A549 (cell line): ENCODE results near the gene GGA2. TPM values are rescaled to one million over a fixed set of nuclear protein-coding genes. Genes with fewer than 3 reads are reported as not detected.

ENCODE experiments used
- ATAC-seq, 2 experiments: fragments of 200-7000 bp in 1 of 2; fragments of >200 bp in 1 of 2; cut with Nextera tagmentation in 1 of 2; cut with Tn5 transposase in 1 of 2; 3 replicates each; pipeline versions ENCODE4 v1.8.0 to v1.9.1; 2018 to 2020; ENCODE audit warnings: mild to moderate bottlenecking in 1 of 2, moderate library complexity in 1 of 2
- CTCF ChIA-PET: fragments of 300-600 bp; sonication (Branson Sonifier 250); formaldehyde crosslinking; extraction: SDS; loops from one replicate; lab custom pipeline; 2021; ENCODE audit warnings: antibody characterized with exemption, inconsistent platforms; lab: Yijun Ruan, JAX
- POLR2A ChIA-PET: fragments of 350-600 bp; formaldehyde crosslinking; extraction: SDS; loops from one replicate; lab custom pipeline; 2021; ENCODE audit warnings: antibody characterized with exemption, inconsistent platforms; lab: Yijun Ruan, JAX
- DNase-seq, 2 experiments: peaks; one replicate each; pipeline versions ENCODE4 v3.0.0 to v3.0.0-alpha.2; 2011 to 2016; ENCODE audit warnings: low read depth in 1 of 2, low spot score in 1 of 2
- FAIRE-seq: peaks from 2 replicates; lab custom pipeline; 2011; peaks lifted over from hg19 to GRCh38; lab: Jason Lieb, UNC
- H3K27ac ChIP-seq, 2 experiments: fragments of >200 bp; sonication (Bioruptor Twin); formaldehyde crosslinking; 3 replicates each; pipeline ENCODE4 v1.5.1; 2016 to 2017
- H3K4me1 ChIP-seq: fragments of >200 bp; sonication (Bioruptor Twin); formaldehyde crosslinking; 3 replicates; pipeline ENCODE4 v1.6.1; 2016
- H3K4me2 ChIP-seq: fragments of >200 bp; sonication (Bioruptor Twin); formaldehyde crosslinking; 3 replicates; pipeline ENCODE4 v1.6.1; 2016
- H3K4me3 ChIP-seq: fragments of >200 bp; sonication (Bioruptor Twin); formaldehyde crosslinking; 3 replicates; pipeline ENCODE4 v1.5.1; 2016
- H3K9me3 ChIP-seq: fragments of >200 bp; sonication (Bioruptor Twin); formaldehyde crosslinking; 3 replicates; pipeline ENCODE4 v1.6.1; 2016
- EP300 ChIP-seq, 2 experiments: fragments of >200 bp; sonication (Bioruptor Twin); formaldehyde crosslinking; IDR thresholded peaks; 2 replicates in 1 of 2; 3 replicates in 1 of 2; pipeline ENCODE4 v1.6.1; 2016 to 2017
- FOSB ChIP-seq: fragments of 250-450 bp; sonication (Bioruptor Pico); IDR thresholded peaks from 2 replicates; pipeline ENCODE4 v1.5.0; 2020; ENCODE audit warnings: mild to moderate bottlenecking, moderate library complexity
- GATA3 ChIP-seq: IDR thresholded peaks from 2 replicates; pipeline ENCODE4 v1.6.1; 2012; ENCODE audit warnings: borderline replicate concordance
- JUNB ChIP-seq: fragments of >200 bp; sonication (Bioruptor Twin); formaldehyde crosslinking; IDR thresholded peaks from 2 replicates; pipeline ENCODE4 v1.6.1; 2016
- NR3C1 ChIP-seq: fragments of >200 bp; sonication (Bioruptor Twin); formaldehyde crosslinking; IDR thresholded peaks from 3 replicates; pipeline ENCODE4 v1.6.1; 2017
- RAD21 ChIP-seq, 2 experiments: fragments of >200 bp in 1 of 2; sonication (Bioruptor Twin) in 1 of 2; formaldehyde crosslinking in 1 of 2; IDR thresholded peaks in 1 of 2; conservative IDR thresholded peaks in 1 of 2; 2 replicates in 1 of 2; 3 replicates in 1 of 2; pipeline ENCODE4 v1.6.1; 2012 to 2018; ENCODE audit warnings: inconsistent platforms in 1 of 2
- RFX5 ChIP-seq: fragments of 450-650 bp; IDR thresholded peaks from 2 replicates; pipeline ENCODE4 v1.7.1; 2014; ENCODE audit warnings: antibody characterized with exemption, mild to moderate bottlenecking, moderate library complexity
- SMC3 ChIP-seq: fragments of >200 bp; sonication (Bioruptor Twin); formaldehyde crosslinking; IDR thresholded peaks from 3 replicates; pipeline ENCODE4 v1.6.1; 2018; ENCODE audit warnings: inconsistent platforms
- WGBS: methylation state at CpG from one replicate; pipeline ENCODE4 v1.1.6; 2017; ENCODE audit errors: missing lambda C conversion rate; 5-methylcytosine and 5-hydroxymethylcytosine counted together
- polyA plus RNA-seq, 4 experiments: library from polyadenylated mRNA; depleted of rRNA in 3 of 4; stranded (reverse); fragments of >200 nt; fragmentation: RNase III in 1 of 4; extraction: RNeasy Plus Mini Kit Qiagen cat#74134 plus additional on column Dnase treatment in 1 of 4; gene quantifications; 2 replicates in 3 of 4; 3 replicates in 1 of 4; pipeline ENCODE4 v1.2.3, GENCODE V29; 2011 to 2017
- TF ChIP-seq, protein P1 (sequence below): fragments of 150-350 bp; IDR thresholded peaks from 2 replicates; pipeline ENCODE4 v1.6.1; 2014; ENCODE audit warnings: low read depth, mild to moderate bottlenecking, low read length
- TF ChIP-seq, protein P2 (sequence below): fragments of >200 bp; sonication (Bioruptor Twin); formaldehyde crosslinking; IDR thresholded peaks from 3 replicates; pipeline ENCODE4 v1.5.1; 2016
- TF ChIP-seq, protein P3 (sequence below): fragments of 250-450 bp; sonication (Bioruptor Pico); IDR thresholded peaks from 2 replicates; pipeline ENCODE4 v1.5.0; 2021; ENCODE audit warnings: mild to moderate bottlenecking, moderate library complexity, borderline replicate concordance

The GGA2 gene
- polyA plus RNA-seq, 2 of the 4 experiments (the other 2 are of a cell fraction), result 33.1 to 57.9 TPM

DNA sequence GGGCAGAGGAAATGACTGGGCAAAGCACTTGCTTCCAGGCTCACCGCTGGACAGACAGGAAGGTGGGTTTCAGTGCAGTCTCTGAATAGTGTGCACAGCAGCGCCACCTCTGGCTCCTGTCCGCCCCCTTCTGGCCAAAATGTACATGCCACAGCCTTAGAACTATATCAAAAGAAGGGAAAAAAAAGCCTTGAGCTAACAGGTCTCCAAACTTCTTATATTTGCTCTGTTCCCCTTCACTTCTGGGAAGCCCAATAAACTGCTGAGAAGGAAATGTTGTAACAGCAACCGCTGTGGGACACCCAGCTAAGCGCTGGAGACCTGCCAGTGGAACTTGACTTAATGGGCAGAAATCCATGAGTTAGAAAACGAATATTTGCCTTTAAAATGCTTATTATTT is 74.8 kb downstream of the GGA2 start:
- no peak overlapping the region for H3K4me2 ChIP-seq
- POLR2A ChIA-PET, result interaction anchor here (1.1 kb wide), 1 partner anchor 17 kb away, joined by 3 read pairs; the partner anchor contains the start of gene COG7
- H3K4me1 ChIP-seq, result no peaks in the 10 kb centered on the region
- CTCF ChIA-PET, result interaction anchor here (0.5 to 8.4 kb wide), 51 partner anchors 11 to 609 kb away, joined by 3 to 336 read pairs (median 5); partner anchors contain the start of genes COG7, EARS2, GGA2 and SCNN1G
- FAIRE-seq (no peak), DNase-seq (peak; percentile 73 to 74), ATAC-seq (peak; percentile 94 to 99)
- no peaks in the 10 kb centered on the region for H3K9me3 ChIP-seq
- WGBS, result 32% methylated on average over 6 of the region's 6 CpGs
- TF ChIP-seq, protein P1, sequence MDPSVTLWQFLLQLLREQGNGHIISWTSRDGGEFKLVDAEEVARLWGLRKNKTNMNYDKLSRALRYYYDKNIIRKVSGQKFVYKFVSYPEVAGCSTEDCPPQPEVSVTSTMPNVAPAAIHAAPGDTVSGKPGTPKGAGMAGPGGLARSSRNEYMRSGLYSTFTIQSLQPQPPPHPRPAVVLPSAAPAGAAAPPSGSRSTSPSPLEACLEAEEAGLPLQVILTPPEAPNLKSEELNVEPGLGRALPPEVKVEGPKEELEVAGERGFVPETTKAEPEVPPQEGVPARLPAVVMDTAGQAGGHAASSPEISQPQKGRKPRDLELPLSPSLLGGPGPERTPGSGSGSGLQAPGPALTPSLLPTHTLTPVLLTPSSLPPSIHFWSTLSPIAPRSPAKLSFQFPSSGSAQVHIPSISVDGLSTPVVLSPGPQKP, result no peak
- TF ChIP-seq RFX5 (no peak), RAD21 (conservative IDR thresholded peaks at IDR 0.05 in 1 of 2, IDR thresholded peaks at IDR 0.05 in 1 of 2) (peak; percentile 65 to 77), FOSB (CRISPR knock-in tag) (no peak), JUNB (no peak), EP300 (IDR thresholded peaks at IDR 0.05) (no peak), SMC3 (peak; percentile 73)
- TF ChIP-seq, protein P2, sequence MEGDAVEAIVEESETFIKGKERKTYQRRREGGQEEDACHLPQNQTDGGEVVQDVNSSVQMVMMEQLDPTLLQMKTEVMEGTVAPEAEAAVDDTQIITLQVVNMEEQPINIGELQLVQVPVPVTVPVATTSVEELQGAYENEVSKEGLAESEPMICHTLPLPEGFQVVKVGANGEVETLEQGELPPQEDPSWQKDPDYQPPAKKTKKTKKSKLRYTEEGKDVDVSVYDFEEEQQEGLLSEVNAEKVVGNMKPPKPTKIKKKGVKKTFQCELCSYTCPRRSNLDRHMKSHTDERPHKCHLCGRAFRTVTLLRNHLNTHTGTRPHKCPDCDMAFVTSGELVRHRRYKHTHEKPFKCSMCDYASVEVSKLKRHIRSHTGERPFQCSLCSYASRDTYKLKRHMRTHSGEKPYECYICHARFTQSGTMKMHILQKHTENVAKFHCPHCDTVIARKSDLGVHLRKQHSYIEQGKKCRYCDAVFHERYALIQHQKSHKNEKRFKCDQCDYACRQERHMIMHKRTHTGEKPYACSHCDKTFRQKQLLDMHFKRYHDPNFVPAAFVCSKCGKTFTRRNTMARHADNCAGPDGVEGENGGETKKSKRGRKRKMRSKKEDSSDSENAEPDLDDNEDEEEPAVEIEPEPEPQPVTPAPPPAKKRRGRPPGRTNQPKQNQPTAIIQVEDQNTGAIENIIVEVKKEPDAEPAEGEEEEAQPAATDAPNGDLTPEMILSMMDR, result peak; percentile 91
- H3K4me3 ChIP-seq, result no peak overlapping the region
- H3K27ac ChIP-seq, result no peak overlapping the region

DNA sequence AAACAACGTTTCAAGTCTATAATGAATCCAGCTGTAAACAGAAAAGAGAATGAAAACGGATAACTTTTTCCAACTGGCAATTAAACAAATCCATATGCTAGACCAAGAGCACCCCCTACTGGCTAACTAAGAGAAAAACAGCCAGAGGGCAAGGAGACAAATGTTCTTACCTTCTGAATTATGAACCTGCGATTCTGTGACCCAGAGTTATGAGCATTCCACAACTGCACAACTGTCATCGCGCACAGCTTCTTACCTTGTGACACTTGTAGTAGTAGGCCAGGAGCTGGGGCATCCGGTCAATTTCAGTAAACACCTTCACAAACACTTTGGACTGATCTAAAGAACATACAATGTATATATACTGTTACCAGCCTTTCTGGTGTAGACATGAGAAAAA is 75.9 kb downstream of the GGA2 start:
- H3K27ac ChIP-seq, result peak overlapping the region in 1 of 2 experiments; percentile 30; a peak in 1 of 6 replicates
- H3K9me3 ChIP-seq, result no peaks in the 10 kb centered on the region
- CTCF ChIA-PET, result interaction anchor here (0.6 to 8.4 kb wide), 89 partner anchors 10 to 1831 kb away, joined by 3 to 336 read pairs (median 5); partner anchors contain the start of genes COG7, EARS2, SCNN1G and UBFD1
- H3K4me3 ChIP-seq, result no peak overlapping the region
- POLR2A ChIA-PET, result no interaction called here
- DNase-seq, result peak; percentile 33 to 82
- TF ChIP-seq, protein P2, result peak; percentile 92
- TF ChIP-seq, protein P3, sequence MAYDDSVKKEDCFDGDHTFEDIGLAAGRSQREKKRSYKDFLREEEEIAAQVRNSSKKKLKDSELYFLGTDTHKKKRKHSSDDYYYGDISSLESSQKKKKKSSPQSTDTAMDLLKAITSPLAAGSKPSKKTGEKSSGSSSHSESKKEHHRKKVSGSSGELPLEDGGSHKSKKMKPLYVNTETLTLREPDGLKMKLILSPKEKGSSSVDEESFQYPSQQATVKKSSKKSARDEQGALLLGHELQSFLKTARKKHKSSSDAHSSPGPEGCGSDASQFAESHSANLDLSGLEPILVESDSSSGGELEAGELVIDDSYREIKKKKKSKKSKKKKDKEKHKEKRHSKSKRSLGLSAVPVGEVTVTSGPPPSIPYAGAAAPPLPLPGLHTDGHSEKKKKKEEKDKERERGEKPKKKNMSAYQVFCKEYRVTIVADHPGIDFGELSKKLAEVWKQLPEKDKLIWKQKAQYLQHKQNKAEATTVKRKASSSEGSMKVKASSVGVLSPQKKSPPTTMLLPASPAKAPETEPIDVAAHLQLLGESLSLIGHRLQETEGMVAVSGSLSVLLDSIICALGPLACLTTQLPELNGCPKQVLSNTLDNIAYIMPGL (CRISPR knock-in tag), result no peak
- TF ChIP-seq RAD21 (conservative IDR thresholded peaks at IDR 0.05 in 1 of 2, IDR thresholded peaks at IDR 0.05 in 1 of 2) (peak; percentile 93 to 96), SMC3 (peak; percentile 77), NR3C1 (no peak)
- TF ChIP-seq, all 56 proteins: peak for 3
- WGBS, result 2% methylated on average over 6 of the region's 6 CpGs
- peak; percentile 55 to 77; a peak in 4 of 6 replicates for ATAC-seq
- no peak overlapping the region for H3K4me2 ChIP-seq
- H3K4me1 ChIP-seq, result no peaks in the 10 kb centered on the region
- no peak for FAIRE-seq

DNA sequence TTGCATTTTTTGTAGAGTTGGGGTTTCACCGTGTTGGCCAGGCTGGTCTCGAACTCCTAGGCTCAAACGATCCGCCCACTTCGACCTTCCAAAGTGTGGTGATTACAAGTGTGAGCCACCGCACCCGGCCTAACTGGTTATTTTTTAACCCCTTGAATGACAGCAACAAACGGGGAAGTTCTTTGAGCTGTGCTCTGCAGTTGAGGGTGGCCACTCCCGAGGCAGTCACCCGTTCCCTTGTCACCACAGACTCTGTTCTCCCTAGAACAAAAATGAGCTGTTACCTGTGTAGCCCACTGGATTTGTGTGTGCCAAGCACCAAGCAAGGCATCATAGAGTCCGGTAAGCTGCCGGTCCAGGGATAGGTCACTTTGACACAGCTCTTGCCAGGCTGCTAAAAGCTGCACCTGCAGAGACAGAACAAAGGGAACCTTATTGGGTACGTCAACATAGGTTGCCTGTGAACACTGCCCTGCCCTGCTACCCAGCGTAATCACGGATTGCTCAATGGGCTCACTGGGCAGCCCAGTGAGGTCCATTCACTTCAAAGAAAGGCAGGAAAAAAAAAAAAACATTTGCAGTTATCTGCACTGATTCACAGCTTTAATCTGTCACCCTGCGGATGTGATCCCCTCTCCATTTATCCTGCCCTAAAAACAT is 76.9 kb downstream of the GGA2 start:
- DNase-seq, result no peak
- Histone ChIP-seq H3K4me1 (no peaks in the 10 kb centered on the region), H3K27ac (peak overlapping the region in 1 of 2 experiments; percentile 30; a peak in 1 of 6 replicates), H3K4me2 (no peak overlapping the region), H3K4me3 (no peak overlapping the region), H3K9me3 (no peaks in the 10 kb centered on the region)
- POLR2A ChIA-PET, result no interaction called here
- no peak for TF ChIP-seq GATA3
- WGBS, result 84% methylated on average over 16 of the region's 16 CpGs
- CTCF ChIA-PET, result interaction anchor here (0.6 to 8.4 kb wide), 63 partner anchors 9 to 1830 kb away, joined by 3 to 336 read pairs (median 5); partner anchors contain the start of genes COG7 and SCNN1G
- ATAC-seq, result no peak
- no peak for FAIRE-seq
